ENCODE data around the gene TMEM95.

Gene TMEM95

DNA sequence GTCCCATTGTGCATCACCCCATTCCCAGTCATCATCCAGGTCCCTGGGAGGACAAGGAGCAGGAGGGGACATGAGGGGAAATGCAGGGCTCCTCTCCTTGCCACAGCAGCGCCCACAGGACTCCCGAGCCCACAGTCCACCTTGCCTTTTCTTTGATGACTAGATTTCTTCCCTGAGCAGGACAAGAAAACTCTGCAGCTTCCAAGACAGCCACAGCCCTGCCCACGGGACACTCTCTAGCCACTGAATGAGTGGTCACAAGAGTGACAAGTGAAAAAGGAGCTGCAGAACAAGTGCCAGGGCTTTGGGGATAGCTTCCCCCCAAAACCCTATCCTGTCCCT, 30.5 kb upstream of the TMEM95 start:
- no peak for ATAC-seq
- TF ChIP-seq PPARA (CRISPR knock-in tag; IDR thresholded peaks at IDR 0.05; ENCODE audit: borderline replicate concordance) (no peak), TOX (CRISPR knock-in tag; IDR thresholded peaks at IDR 0.05; ENCODE audit: borderline replicate concordance) (no peak), ZNF565 (CRISPR knock-in tag; conservative IDR thresholded peaks at IDR 0.05; ENCODE audit: low read depth) (no peak), ZFP30 (CRISPR knock-in tag; IDR thresholded peaks at IDR 0.05) (no peak), ARNTL (CRISPR knock-in tag; IDR thresholded peaks at IDR 0.05; ENCODE audit: borderline replicate concordance, low read depth) (no peak), POU6F1 (CRISPR knock-in tag; IDR thresholded peaks at IDR 0.05; ENCODE audit: borderline replicate concordance, low read depth) (no peak), BACH2 (CRISPR knock-in tag; IDR thresholded peaks at IDR 0.05; ENCODE audit: borderline replicate concordance) (no peak), RARB (CRISPR knock-in tag; IDR thresholded peaks at IDR 0.05) (no peak), ESRRG (CRISPR knock-in tag; IDR thresholded peaks at IDR 0.05) (no peak), SNAI2 (CRISPR knock-in tag; IDR thresholded peaks at IDR 0.05) (no peak), ZC3H10 (CRISPR knock-in tag; IDR thresholded peaks at IDR 0.05) (no peak), OSR1 (CRISPR knock-in tag; IDR thresholded peaks at IDR 0.05) (no peak), ZFP3 (CRISPR knock-in tag; IDR thresholded peaks at IDR 0.05) (no peak), ISL1 (CRISPR knock-in tag; IDR thresholded peaks at IDR 0.05) (no peak), GLIS3 (CRISPR knock-in tag; IDR thresholded peaks at IDR 0.05) (no peak), CSDC2 (CRISPR knock-in tag; IDR thresholded peaks at IDR 0.05) (no peak), PATZ1 (CRISPR knock-in tag; IDR thresholded peaks at IDR 0.05; ENCODE audit: borderline replicate concordance) (no peak)

- no peak for ATAC-seq
These were observed 29.9 kb upstream of the TMEM95 start for GRCh38 chr17:7325031-7325528.

GRCh38 chr17:7326186-7326585, 28.8 kb upstream of the TMEM95 start:
- TF ChIP-seq ISL1 (CRISPR knock-in tag; IDR thresholded peaks at IDR 0.05) (no peak), GLIS3 (CRISPR knock-in tag; IDR thresholded peaks at IDR 0.05) (no peak), TCF4 (CRISPR knock-in tag; IDR thresholded peaks at IDR 0.05; ENCODE audit: borderline replicate concordance) (no peak), ZFP30 (CRISPR knock-in tag; IDR thresholded peaks at IDR 0.05) (no peak), RARB (CRISPR knock-in tag; IDR thresholded peaks at IDR 0.05) (no peak), ZNF8 (CRISPR knock-in tag; IDR thresholded peaks at IDR 0.05) (no peak), CSRNP3 (CRISPR knock-in tag; IDR thresholded peaks at IDR 0.05) (no peak), ZC3H10 (CRISPR knock-in tag; IDR thresholded peaks at IDR 0.05) (no peak), BACH2 (CRISPR knock-in tag; IDR thresholded peaks at IDR 0.05; ENCODE audit: borderline replicate concordance) (no peak)
- TF ChIP-seq, protein P1, sequence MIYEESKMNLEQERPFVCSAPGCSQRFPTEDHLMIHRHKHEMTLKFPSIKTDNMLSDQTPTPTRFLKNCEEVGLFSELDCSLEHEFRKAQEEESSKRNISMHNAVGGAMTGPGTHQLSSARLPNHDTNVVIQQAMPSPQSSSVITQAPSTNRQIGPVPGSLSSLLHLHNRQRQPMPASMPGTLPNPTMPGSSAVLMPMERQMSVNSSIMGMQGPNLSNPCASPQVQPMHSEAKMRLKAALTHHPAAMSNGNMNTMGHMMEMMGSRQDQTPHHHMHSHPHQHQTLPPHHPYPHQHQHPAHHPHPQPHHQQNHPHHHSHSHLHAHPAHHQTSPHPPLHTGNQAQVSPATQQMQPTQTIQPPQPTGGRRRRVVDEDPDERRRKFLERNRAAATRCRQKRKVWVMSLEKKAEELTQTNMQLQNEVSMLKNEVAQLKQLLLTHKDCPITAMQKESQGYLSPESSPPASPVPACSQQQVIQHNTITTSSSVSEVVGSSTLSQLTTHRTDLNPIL (CRISPR knock-in tag; IDR thresholded peaks at IDR 0.05; ENCODE audit: low read depth) = no peak
- ATAC-seq = no peak

More at GRCh38 chr17:7325031-7325528, 29.9 kb upstream of the TMEM95 start:
- no peak for TF ChIP-seq CSRNP3 (CRISPR knock-in tag; IDR thresholded peaks at IDR 0.05)
- TF ChIP-seq CSDC2 (CRISPR knock-in tag; IDR thresholded peaks at IDR 0.05) = no peak
- TF ChIP-seq SNAI2 (CRISPR knock-in tag; IDR thresholded peaks at IDR 0.05) = no peak
- TF ChIP-seq ZFP3 (CRISPR knock-in tag; IDR thresholded peaks at IDR 0.05) = no peak
- no peak for TF ChIP-seq POU6F1 (CRISPR knock-in tag; IDR thresholded peaks at IDR 0.05; ENCODE audit: borderline replicate concordance, low read depth)
- no peak for TF ChIP-seq ZNF8 (CRISPR knock-in tag; IDR thresholded peaks at IDR 0.05)
